Liver (tissue), 9 donors: ENCODE measurements around the gene TMEM61. TPM values are rescaled to one million over a fixed set of nuclear protein-coding genes. Genes with fewer than 3 reads are reported as not detected.

Experiments used
- DNase-seq: peaks from one replicate; pipeline ENCODE4 v3.0.0-alpha.2; 2017; ENCODE audit warnings: low spot score
- H3K27ac ChIP-seq, 2 donors: one replicate each; pipeline ENCODE4 v1.7.0; 2013; ENCODE audit warnings: inconsistent platforms in 2 of 2, low read length in 2 of 2, control low read depth in 1 of 2, low read depth in 1 of 2, mild to moderate bottlenecking in 1 of 2
- H3K27me3 ChIP-seq, 4 donors: one replicate each; pipeline versions ENCODE4 v1.6.1 to v1.7.0; 2013; ENCODE audit warnings: low read length in 3 of 4, inconsistent platforms in 1 of 4, mild to moderate bottlenecking in 1 of 4, moderate library complexity in 1 of 4; ENCODE audit not compliant: control insufficient read depth in 4 of 4, insufficient read depth in 4 of 4
- H3K36me3 ChIP-seq, 4 donors: one replicate each; pipeline versions ENCODE4 v1.6.1 to v1.7.0; 2013; ENCODE audit warnings: low read length in 3 of 4, mild to moderate bottlenecking in 3 of 4, low read depth in 1 of 4, moderate library complexity in 1 of 4; ENCODE audit not compliant: control insufficient read depth in 4 of 4, insufficient read depth in 3 of 4
- H3K4me1 ChIP-seq, 4 donors: one replicate each; pipeline versions ENCODE4 v1.6.1 to v1.7.0; 2013; ENCODE audit warnings: low read length in 3 of 4, mild to moderate bottlenecking in 3 of 4, moderate library complexity in 1 of 4; ENCODE audit not compliant: control insufficient read depth in 4 of 4, insufficient read depth in 4 of 4
- H3K4me3 ChIP-seq, 3 donors: one replicate each; pipeline versions ENCODE4 v1.6.1 to v1.7.0; 2013; ENCODE audit warnings: low read length in 3 of 3, control low read depth in 1 of 3, low read depth in 1 of 3, mild to moderate bottlenecking in 1 of 3
- H3K9ac ChIP-seq, 2 donors: one replicate each; pipeline ENCODE4 v1.7.0; 2013; ENCODE audit warnings: low read length in 2 of 2, mild to moderate bottlenecking in 2 of 2, moderate library complexity in 2 of 2, control low read depth in 1 of 2, low read depth in 1 of 2
- H3K9me3 ChIP-seq, 4 donors: one replicate each; pipeline versions ENCODE4 v1.6.1 to v1.7.0; 2013; ENCODE audit warnings: low read length in 3 of 4; ENCODE audit not compliant: control insufficient read depth in 4 of 4
- ATF3 ChIP-seq: IDR thresholded peaks from 2 replicates; pipeline ENCODE4 v1.6.1; 2016; ENCODE audit warnings: antibody characterized with exemption
- CTCF ChIP-seq: fragments of 150-350 bp; IDR thresholded peaks from 2 replicates; pipeline ENCODE4 v1.5.1; 2017; ENCODE audit warnings: improper control_type of control experiment, low read depth, low read length; ENCODE audit not compliant: missing input control
- EGR1 ChIP-seq, 2 donors: IDR thresholded peaks; 2 replicates each; pipeline ENCODE4 v1.6.1; 2016 to 2018; ENCODE audit warnings: antibody characterized with exemption in 2 of 2, low read depth in 2 of 2
- FOXA1 ChIP-seq: IDR thresholded peaks from 2 replicates; pipeline ENCODE4 v1.6.1; 2016; ENCODE audit warnings: antibody characterized with exemption
- FOXA2 ChIP-seq: IDR thresholded peaks from 2 replicates; pipeline ENCODE4 v1.6.1; 2016; ENCODE audit warnings: antibody characterized with exemption
- GABPA ChIP-seq, 2 donors: IDR thresholded peaks in 1 of 2; conservative IDR thresholded peaks in 1 of 2; 2 replicates each; pipeline ENCODE4 v1.6.1; 2016; ENCODE audit warnings: antibody characterized with exemption in 2 of 2, mild to moderate bottlenecking in 1 of 2, moderate library complexity in 1 of 2
- HNF4A ChIP-seq, 2 donors: conservative IDR thresholded peaks; 2 replicates each; pipeline ENCODE4 v1.6.1; 2016; ENCODE audit warnings: antibody characterized with exemption in 2 of 2, mild to moderate bottlenecking in 2 of 2
- HNF4G ChIP-seq: IDR thresholded peaks from 2 replicates; pipeline ENCODE4 v1.6.1; 2016; ENCODE audit warnings: antibody characterized with exemption
- JUND ChIP-seq, 2 donors: IDR thresholded peaks; 2 replicates each; pipeline ENCODE4 v1.6.1; 2016; ENCODE audit warnings: antibody characterized with exemption in 2 of 2
- MAX ChIP-seq: IDR thresholded peaks from 2 replicates; pipeline ENCODE4 v1.6.1; 2016; ENCODE audit warnings: antibody characterized with exemption
- NR2F2 ChIP-seq: IDR thresholded peaks from 2 replicates; pipeline ENCODE4 v1.6.1; 2016; ENCODE audit warnings: antibody characterized with exemption
- RAD21 ChIP-seq, 2 donors: IDR thresholded peaks; 2 replicates each; pipeline ENCODE4 v1.6.1; 2016; ENCODE audit warnings: antibody characterized with exemption in 2 of 2, mild to moderate bottlenecking in 2 of 2
- REST ChIP-seq: IDR thresholded peaks from 2 replicates; pipeline ENCODE4 v1.6.1; 2016; ENCODE audit warnings: antibody characterized with exemption, mild to moderate bottlenecking
- RXRA ChIP-seq, 2 donors: IDR thresholded peaks; 2 replicates each; pipeline ENCODE4 v1.6.1; 2017 to 2018; ENCODE audit warnings: antibody characterized with exemption in 2 of 2, mild to moderate bottlenecking in 1 of 2
- SP1 ChIP-seq: IDR thresholded peaks from 2 replicates; pipeline ENCODE4 v1.6.1; 2018; ENCODE audit warnings: antibody characterized with exemption, mild to moderate bottlenecking
- TAF1 ChIP-seq: conservative IDR thresholded peaks from 2 replicates; pipeline ENCODE4 v1.6.1; 2016; ENCODE audit warnings: antibody characterized with exemption, mild to moderate bottlenecking
- YY1 ChIP-seq: IDR thresholded peaks from 2 replicates; pipeline ENCODE4 v1.6.1; 2016; ENCODE audit warnings: antibody characterized with exemption, mild to moderate bottlenecking
- ZBTB33 ChIP-seq: IDR thresholded peaks from 2 replicates; pipeline ENCODE4 v1.6.1; 2016; ENCODE audit warnings: antibody characterized with exemption
- WGBS: extraction: QIAGEN DNeasy Blood & Tissue Kit; methylation state at CpG from one replicate; pipeline ENCODE4 v1.1.7; 2013; 5-methylcytosine and 5-hydroxymethylcytosine counted together
- polyA plus RNA-seq, 2 donors: library from polyadenylated mRNA; stranded (reverse) in 1 of 2; unstranded in 1 of 2; fragments of 200-250 nt in 1 of 2; fragments of >200 nt in 1 of 2; fragmentation: Nextera tagmentation in 1 of 2; extraction: Ambion mirVana in 1 of 2; gene quantifications; one replicate each; pipeline versions ENCODE4 v1.2.1 to v1.2.3, GENCODE V29; 2013 to 2015
- total RNA-seq, 2 donors: library from RNA; depleted of rRNA; stranded (reverse); fragments of >200 nt; gene quantifications; one replicate each; pipeline ENCODE4 v1.2.3, GENCODE V29; 2014
- donor health status: healthy.
- donor health status: healthy.
- donor health status: healthy.
- donor health status: healthy.
- donor health status: healthy.

The TMEM61 gene
- total and polyA plus RNA-seq, 4 donors = not detected

- H3K9me3 ChIP-seq = peaks cover 0 to 2% (median 0%) of the 10 kb centered on the region in 4 donors
- no peak overlapping the region for H3K4me3 ChIP-seq
- no peak overlapping the region for H3K9ac ChIP-seq
- no peaks in the 10 kb centered on the region for H3K36me3 ChIP-seq
- 78% methylated on average over 3 of the region's 3 CpGs for WGBS
- peaks cover 0 to 5% (median 4%) of the 10 kb centered on the region in 4 donors for H3K4me1 ChIP-seq
- no peak overlapping the region for H3K27ac ChIP-seq
- DNase-seq = no peak
- TF ChIP-seq YY1 (no peak), NR2F2 (no peak), REST (no peak), RXRA (IDR thresholded peaks at IDR 0.05) (no peak), ATF3 (no peak)
- H3K27me3 ChIP-seq = no peaks in the 10 kb centered on the region
These were observed 26.6 kb upstream of the TMEM61 start for GRCh38 chr1:54953846-54954245.

GRCh38 chr1:54955359-54955758 is 25.1 kb upstream of the TMEM61 start:
- WGBS = 79% methylated on average over 1 of the region's 1 CpG
- no peaks in the 10 kb centered on the region for H3K36me3 ChIP-seq
- H3K9ac ChIP-seq = no peak overlapping the region
- TF ChIP-seq SP1 (no peak), REST (no peak), MAX (no peak), YY1 (no peak), TAF1 (no peak), CTCF (no peak), GABPA (IDR thresholded peaks at IDR 0.05 in 1 of 2, conservative IDR thresholded peaks at IDR 0.05 in 1 of 2) (no peak), NR2F2 (no peak), HNF4A (conservative IDR thresholded peaks at IDR 0.05) (no peak), ZBTB33 (no peak), FOXA2 (no peak), ATF3 (no peak), RXRA (IDR thresholded peaks at IDR 0.05) (no peak), FOXA1 (no peak), EGR1 (IDR thresholded peaks at IDR 0.05; ENCODE audit: low read depth in 2 of 2) (no peak), JUND (IDR thresholded peaks at IDR 0.05) (no peak), RAD21 (IDR thresholded peaks at IDR 0.05) (no peak), HNF4G (no peak)
- peaks cover 0 to 3% (median 2%) of the 10 kb centered on the region in 4 donors for H3K4me1 ChIP-seq
- DNase-seq = no peak
- H3K27me3 ChIP-seq = no peaks in the 10 kb centered on the region
- peaks cover 0 to 2% (median 0%) of the 10 kb centered on the region in 4 donors for H3K9me3 ChIP-seq
- no peak overlapping the region for H3K4me3 ChIP-seq
- H3K27ac ChIP-seq = no peak overlapping the region
